Measurements from ENCODE around the gene DGKH. TPM values are rescaled to one million over a fixed set of nuclear protein-coding genes. Genes with fewer than 3 reads are reported as not detected.
A peak's percentile ranks its signal among the peaks of the same experiment; 100 is the strongest.

DGKH gene
- total and polyA plus RNA-seq, 2 experiments from 2014 or later, result 3.6 to 7.2 TPM

DNA sequence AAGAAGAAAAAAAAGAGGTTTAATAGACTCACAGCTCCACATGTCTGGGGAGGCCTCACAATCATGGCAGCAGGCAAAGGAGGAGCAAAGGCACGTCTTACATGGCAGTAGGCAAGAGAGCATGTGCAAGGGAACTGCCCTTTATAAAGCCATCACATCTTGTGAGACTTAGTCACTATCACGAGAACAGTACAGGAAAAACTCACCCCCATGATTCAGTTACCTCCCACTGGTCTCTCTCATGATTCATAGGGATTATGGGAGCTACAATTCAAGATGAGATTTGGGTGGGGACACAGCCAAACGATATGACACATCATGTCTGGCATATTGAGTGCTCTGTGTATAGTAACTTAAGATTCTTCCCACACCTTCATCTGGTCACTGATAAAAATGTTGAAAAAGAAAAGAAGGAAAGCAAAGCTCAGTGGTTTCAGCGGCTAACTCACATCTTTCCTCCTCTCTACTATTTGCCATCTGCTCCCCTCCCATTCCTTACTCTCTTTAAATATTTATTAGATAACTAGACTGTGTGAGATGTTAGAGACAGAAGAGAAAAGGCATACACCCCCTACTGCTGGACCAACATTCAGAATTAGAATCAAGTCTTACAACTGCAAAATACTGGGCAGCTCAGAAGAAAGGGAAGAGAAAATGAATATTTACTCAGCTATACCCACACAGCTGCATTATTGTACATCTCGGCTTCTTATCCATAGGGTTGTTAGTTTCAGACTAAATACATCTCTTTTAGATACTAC is 163.4 kb downstream of the DGKH start:
- WGBS (ENCODE audit: low lambda C conversion rate, missing lambda C conversion rate), result 89% methylated on average over 5 of the region's 5 CpGs
- no peak overlapping the region for H3K27ac ChIP-seq
- H3K4me1 ChIP-seq (ENCODE audit: insufficient read depth), result no peaks in the 10 kb centered on the region
- H4K20me1 ChIP-seq (ENCODE audit: insufficient read depth, poor library complexity, severe bottlenecking), result no peaks in the 10 kb centered on the region
- no peaks in the 10 kb centered on the region for H3K79me2 ChIP-seq
- TF ChIP-seq CTCF (IDR thresholded peaks at IDR 0.05; ENCODE audit: poor library complexity) (no peak), EZH2phosphoT487 (IDR thresholded peaks at IDR 0.05; ENCODE audit: low read depth, severe bottlenecking, unreplicated experiment) (no peak), EZH2 (IDR thresholded peaks at IDR 0.05; ENCODE audit: borderline replicate concordance) (no peak)
- H3K27me3 ChIP-seq, result no peaks in the 10 kb centered on the region
- no peak overlapping the region for H2AFZ ChIP-seq
- DNase-seq (ENCODE audit: low spot score), result no peak
- H3K4me3 ChIP-seq, result no peak overlapping the region
- no peaks in the 10 kb centered on the region for H3K9me2 ChIP-seq (replicated peaks; ENCODE audit: insufficient read depth)
- H3K9me3 ChIP-seq (ENCODE audit: low read depth), result no peaks in the 10 kb centered on the region
- H3K36me3 ChIP-seq (replicated peaks; ENCODE audit: insufficient read depth, low read depth), result no peaks in the 10 kb centered on the region
- no peak overlapping the region for H3K4me2 ChIP-seq

- 95% methylated on average over 4 of the region's 4 CpGs for WGBS (ENCODE audit: low lambda C conversion rate, missing lambda C conversion rate)
- Histone ChIP-seq H3K27me3 (no peaks in the 10 kb centered on the region), H3K4me2 (no peak overlapping the region), H3K79me2 (no peaks in the 10 kb centered on the region), H4K20me1 (ENCODE audit: insufficient read depth, poor library complexity, severe bottlenecking) (no peaks in the 10 kb centered on the region), H2AFZ (no peak overlapping the region), H3K9me3 (ENCODE audit: low read depth) (no peaks in the 10 kb centered on the region), H3K4me1 (ENCODE audit: insufficient read depth) (no peaks in the 10 kb centered on the region), H3K9me2 (replicated peaks; ENCODE audit: insufficient read depth) (no peaks in the 10 kb centered on the region), H3K4me3 (no peak overlapping the region), H3K27ac (no peak overlapping the region), H3K36me3 (replicated peaks; ENCODE audit: insufficient read depth, low read depth) (no peaks in the 10 kb centered on the region)
- DNase-seq (ENCODE audit: low spot score), result no peak
- TF ChIP-seq EZH2 (IDR thresholded peaks at IDR 0.05; ENCODE audit: borderline replicate concordance) (no peak), CTCF (IDR thresholded peaks at IDR 0.05; ENCODE audit: poor library complexity) (no peak), EZH2phosphoT487 (IDR thresholded peaks at IDR 0.05; ENCODE audit: low read depth, severe bottlenecking, unreplicated experiment) (no peak)
These were observed 166.0 kb downstream of the DGKH start for GRCh38 chr13:42214446-42214845.

DNA sequence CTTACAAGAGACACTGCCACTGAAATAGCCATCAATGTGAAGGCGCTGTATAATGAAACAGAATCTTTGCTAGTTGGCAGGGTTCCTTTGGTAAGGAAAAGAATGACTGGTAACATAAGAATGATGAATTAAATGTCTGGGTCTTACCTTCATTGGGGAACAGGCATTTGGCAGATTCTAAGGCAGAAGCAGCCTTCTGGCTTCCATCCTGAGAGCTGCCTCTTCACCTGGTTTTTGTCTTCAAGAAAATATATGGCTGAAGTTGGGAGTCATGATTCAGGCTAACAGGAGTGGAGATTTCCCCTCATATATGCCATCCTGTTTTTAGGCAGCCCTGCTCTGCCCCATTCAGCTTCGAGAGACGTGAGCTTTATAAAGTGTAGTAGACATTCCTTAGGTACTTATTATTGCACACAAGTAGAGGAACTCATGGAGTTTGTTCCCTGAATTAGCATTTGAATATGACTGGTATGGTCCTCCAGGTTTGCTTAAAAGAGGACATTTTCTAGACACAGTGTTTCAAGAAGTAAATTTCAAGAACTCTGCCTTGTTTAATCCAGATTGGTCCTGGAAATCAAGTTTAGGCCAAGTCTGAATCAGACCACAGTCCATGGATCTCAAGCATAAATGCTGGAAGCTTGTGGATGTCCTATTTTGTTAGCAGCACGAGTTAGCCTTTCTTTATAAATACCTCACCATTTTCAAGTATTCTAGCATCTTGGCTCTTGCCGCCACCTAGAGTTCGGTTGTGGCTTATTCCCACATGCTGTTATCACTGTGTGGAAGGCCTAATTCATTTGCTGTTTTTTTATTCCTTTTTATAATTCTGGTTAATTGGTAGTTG is 167.4 kb downstream of the DGKH start:
- Histone ChIP-seq H4K20me1 (ENCODE audit: insufficient read depth, poor library complexity, severe bottlenecking) (no peaks in the 10 kb centered on the region), H3K9me2 (replicated peaks; ENCODE audit: insufficient read depth) (no peaks in the 10 kb centered on the region), H3K4me2 (no peak overlapping the region), H3K36me3 (replicated peaks; ENCODE audit: insufficient read depth, low read depth) (no peaks in the 10 kb centered on the region), H3K4me3 (no peak overlapping the region), H3K4me1 (ENCODE audit: insufficient read depth) (no peaks in the 10 kb centered on the region), H3K9me3 (ENCODE audit: low read depth) (no peaks in the 10 kb centered on the region), H2AFZ (no peak overlapping the region), H3K27me3 (no peaks in the 10 kb centered on the region), H3K79me2 (no peaks in the 10 kb centered on the region), H3K27ac (no peak overlapping the region)
- no peak for TF ChIP-seq EZH2 (IDR thresholded peaks at IDR 0.05; ENCODE audit: borderline replicate concordance)
- TF ChIP-seq CTCF (IDR thresholded peaks at IDR 0.05; ENCODE audit: poor library complexity), result peak; percentile 68
- no peak for TF ChIP-seq EZH2phosphoT487 (IDR thresholded peaks at IDR 0.05; ENCODE audit: low read depth, severe bottlenecking, unreplicated experiment)
- 54% methylated on average over 6 of the region's 6 CpGs for WGBS (ENCODE audit: low lambda C conversion rate, missing lambda C conversion rate)
- peak; percentile 55 for DNase-seq (ENCODE audit: low spot score)
